HepG2 (cell line): ENCODE measurements around the gene GALNT9. TPM values are rescaled to one million over a fixed set of nuclear protein-coding genes. Genes with fewer than 3 reads are reported as not detected.

Source experiments
- ATAC-seq: fragments of 200-7000 bp; cut with Tn5 transposase; 3 replicates; pipeline ENCODE4 v1.9.1; 2020; ENCODE audit warnings: mild to moderate bottlenecking, moderate library complexity
- BruUV-seq: library from RNA; stranded (reverse); fragments of 400-500 nt; replicated peaks from 2 replicates; lab custom pipeline; 2021; lab: Mats Ljungman, UMichigan
- CTCF ChIA-PET: fragments of 300-600 bp; formaldehyde crosslinking; extraction: SDS; loops from one replicate; lab custom pipeline; 2021; ENCODE audit warnings: low total read pairs, inconsistent platforms, low intra/inter-chr PET ratio; lab: Yijun Ruan, JAX
- POLR2A ChIA-PET: fragments of 350-600 bp; sonication (Branson Sonifier 250); formaldehyde crosslinking; loops from one replicate; lab custom pipeline; 2020; ENCODE audit warnings: antibody characterized with exemption, inconsistent platforms; lab: Yijun Ruan, JAX
- DNase-seq: peaks from one replicate; pipeline ENCODE4 v3.0.0-alpha.2; 2015; ENCODE audit warnings: low spot score
- FAIRE-seq: peaks from 3 replicates; lab custom pipeline; 2011; peaks lifted over from hg19 to GRCh38; lab: Jason Lieb, UNC
- H2AFZ ChIP-seq: one replicate; pipeline ENCODE4 v1.6.1; 2011; ENCODE audit warnings: low read length, inconsistent platforms
- H3K27ac ChIP-seq: fragments of 300-600 bp; 3 replicates; pipeline ENCODE4 v1.8.0; 2011; ENCODE audit warnings: mixed run types, mild to moderate bottlenecking, mixed read lengths, low read length, inconsistent platforms; ENCODE audit not compliant: insufficient read depth; ENCODE audit errors: extremely low read length
- H3K27me3 ChIP-seq, 2 experiments: fragments of 200-600 bp in 1 of 2; 2 replicates in 1 of 2; 3 replicates in 1 of 2; pipeline versions ENCODE4 v1.6.0 to v1.8.0; 2011; ENCODE audit warnings: low read length in 2 of 2, mild to moderate bottlenecking in 2 of 2, moderate library complexity in 2 of 2, inconsistent platforms in 1 of 2; ENCODE audit not compliant: insufficient read depth in 2 of 2, control insufficient read depth in 1 of 2
- H3K36me3 ChIP-seq, 2 experiments: fragments of 200-600 bp in 1 of 2; replicated peaks in 1 of 2; 2 replicates in 1 of 2; 3 replicates in 1 of 2; pipeline versions ENCODE4 v1.5.1 to v1.8.0; 2011; ENCODE audit warnings: low read length in 2 of 2, inconsistent platforms in 1 of 2; ENCODE audit not compliant: insufficient read depth in 2 of 2, control insufficient read depth in 1 of 2
- H3K4me1 ChIP-seq: 2 replicates; pipeline ENCODE4 v1.5.1; 2012; ENCODE audit warnings: low read length, inconsistent platforms; ENCODE audit not compliant: insufficient read depth
- H3K4me2 ChIP-seq: 2 replicates; pipeline ENCODE4 v1.6.0; 2011; ENCODE audit warnings: low read depth, low read length, inconsistent platforms
- H3K4me3 ChIP-seq, 3 experiments: fragments of 200-600 bp in 1 of 3; sonication (generic), shearing (Covaris generic) in 1 of 3; replicated peaks in 1 of 3; 2 replicates each; pipeline ENCODE4 v1.5.1; 2011 to 2016; ENCODE audit warnings: low read length in 3 of 3, inconsistent platforms in 2 of 3, low read depth in 2 of 3, mild to moderate bottlenecking in 2 of 3, control low read depth in 1 of 3, mixed read lengths in 1 of 3; ENCODE audit not compliant: insufficient read depth in 1 of 3
- H3K79me2 ChIP-seq: one replicate; pipeline ENCODE4 v1.6.1; 2011; ENCODE audit warnings: low read length, inconsistent platforms; ENCODE audit not compliant: insufficient read depth
- H3K9ac ChIP-seq: 2 replicates; pipeline ENCODE4 v1.6.0; 2011; ENCODE audit warnings: mild to moderate bottlenecking, low read depth, low read length, inconsistent platforms; ENCODE audit not compliant: insufficient read depth
- H3K9me3 ChIP-seq: 2 replicates; pipeline ENCODE4 v1.5.1; 2012; ENCODE audit warnings: mild to moderate bottlenecking, low read length
- H4K20me1 ChIP-seq: 2 replicates; pipeline ENCODE4 v1.6.0; 2011; ENCODE audit warnings: inconsistent platforms, mild to moderate bottlenecking, low read length, moderate library complexity; ENCODE audit not compliant: insufficient read depth
- AKAP8 ChIP-seq: sonication (generic); formaldehyde crosslinking; IDR thresholded peaks from 2 replicates; pipeline ENCODE4 v1.5.1; 2020; ENCODE audit warnings: mild to moderate bottlenecking, missing genetic modification reagents
- IRX3 ChIP-seq: sonication (generic); formaldehyde crosslinking; IDR thresholded peaks from 2 replicates; pipeline ENCODE4 v1.8.1; 2023; ENCODE audit warnings: mild to moderate bottlenecking, low read depth, missing genetic modification reagents, borderline replicate concordance
- KLF12 ChIP-seq: sonication (generic); formaldehyde crosslinking; IDR thresholded peaks from 2 replicates; pipeline ENCODE4 v1.4.0; 2020; ENCODE audit warnings: missing genetic modification reagents, borderline replicate concordance
- NFYB ChIP-seq: sonication (generic); formaldehyde crosslinking; IDR thresholded peaks from 2 replicates; pipeline ENCODE4 v1.4.0; 2020; ENCODE audit warnings: missing genetic modification reagents
- RBM22 ChIP-seq: fragments of 200-400 bp; formaldehyde crosslinking; optimal IDR thresholded peaks from 2 replicates; pipeline ENCODE3; 2017; ENCODE audit warnings: mild to moderate bottlenecking, low read length, moderate library complexity
- RXRA ChIP-seq: sonication (generic); formaldehyde crosslinking; IDR thresholded peaks from 2 replicates; pipeline ENCODE4 v1.5.1; 2020; ENCODE audit warnings: missing genetic modification reagents
- ZNF143 ChIP-seq: sonication (generic); formaldehyde crosslinking; IDR thresholded peaks from 2 replicates; pipeline ENCODE4 v1.4.0; 2020; ENCODE audit warnings: missing genetic modification reagents
- WGBS: methylation state at CpG from one replicate; pipeline ENCODE4 v1.1.6; 2017; ENCODE audit warnings: low lambda C conversion rate; 5-methylcytosine and 5-hydroxymethylcytosine counted together
- in situ Hi-C: cut with HindIII; loops from 2 replicates; pipeline ENCODE4 v1.10.0; 2017; ENCODE audit warnings: low pct_unique_long_range_greater_than_20kb; ENCODE audit not compliant: extremely low pct_ligation_motif_present
- intact Hi-C: fragments of 100-400 bp; cut with micrococcal nuclease; formaldehyde crosslinking; loops from one replicate; pipeline ENCODE4 v1.10.0; 2022; ENCODE audit not compliant: unreplicated experiment
- polyA plus RNA-seq, 8 experiments: library from polyadenylated mRNA; depleted of rRNA in 3 of 8; stranded (reverse) in 7 of 8; unstranded in 1 of 8; fragments of >200 nt; fragmentation: Illumina TruSeq in 4 of 8; extraction: Trizol in 4 of 8; gene quantifications; 2 replicates each; pipeline versions ENCODE4 v1.2.1 to v1.2.3, GENCODE V29; 2011 to 2016; ENCODE audit warnings: low read depth in 4 of 8, missing spikeins in 1 of 8, mixed read lengths in 1 of 8; ENCODE audit not compliant: insufficient read depth in 1 of 8
- total RNA-seq, 5 experiments: library from RNA; depleted of rRNA; stranded (reverse); fragments of >200 nt; fragmentation: Illumina TruSeq; extraction: Trizol; gene quantifications; 2 replicates each; pipeline ENCODE4 v1.2.3, GENCODE V29; 2016; ENCODE audit warnings: low read depth in 1 of 5
- TF ChIP-seq, protein P1 (sequence below), 2 experiments: sonication (generic) in 1 of 2; formaldehyde crosslinking in 1 of 2; IDR thresholded peaks; 2 replicates each; pipeline versions ENCODE4 v1.5.1 to v1.6.1; 2011 to 2020; ENCODE audit warnings: borderline replicate concordance in 1 of 2, low read depth in 1 of 2, low read length in 1 of 2, mild to moderate bottlenecking in 1 of 2, missing genetic modification reagents in 1 of 2, moderate library complexity in 1 of 2
- TF ChIP-seq, protein P2 (sequence below): sonication (generic); formaldehyde crosslinking; IDR thresholded peaks from 2 replicates; pipeline ENCODE4 v1.4.0; 2020; ENCODE audit warnings: missing genetic modification reagents, low read depth, mild to moderate bottlenecking, borderline replicate concordance
- TF ChIP-seq, protein P3 (sequence below): conservative IDR thresholded peaks from 2 replicates; pipeline ENCODE4 v1.6.1; 2018; ENCODE audit warnings: missing genetic modification reagents

Gene GALNT9
- total and polyA plus RNA-seq, 2 of the 13 experiments (the other 11 are each of a cell fraction or from before 2014, with no cell fraction given) = 0.04 TPM; not detected in 1

DNA sequence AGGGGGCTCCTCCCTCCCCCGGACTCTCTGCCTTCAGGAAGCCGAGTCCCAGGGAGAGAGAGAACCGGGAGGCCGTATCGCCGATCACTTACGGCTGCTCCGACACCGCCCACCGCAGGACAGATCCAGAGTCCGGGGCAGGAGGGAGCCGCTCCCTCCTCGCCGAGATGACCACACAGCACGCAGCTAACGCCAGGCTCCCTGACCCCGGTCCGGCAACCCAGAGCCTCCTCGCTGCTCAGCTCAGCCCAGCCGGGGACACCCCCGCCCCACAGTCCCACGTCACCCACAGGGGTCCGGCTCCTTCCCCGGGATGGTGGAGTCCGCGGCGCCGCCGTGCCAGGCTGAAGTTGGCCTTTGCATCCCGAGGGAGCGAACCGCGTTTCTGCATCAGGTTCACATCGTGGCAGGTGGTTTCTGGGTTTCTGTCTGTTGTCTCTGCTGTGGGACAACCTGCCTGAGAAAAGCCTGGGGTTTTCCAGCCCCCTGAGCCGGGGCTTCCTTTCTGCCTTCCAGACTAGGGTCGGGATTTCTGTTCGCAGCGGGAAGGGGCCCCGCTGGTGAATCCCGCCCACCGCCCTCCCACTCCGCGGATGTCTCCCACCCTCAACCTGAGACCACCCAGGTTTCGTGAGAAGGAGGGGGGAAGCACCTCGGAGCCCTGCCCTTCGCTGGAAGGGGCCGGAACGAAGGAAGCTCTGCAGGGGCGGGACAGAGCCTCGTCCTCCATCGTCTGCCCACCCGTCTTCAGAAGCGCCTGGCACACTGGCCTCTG, 123.9 kb downstream of the GALNT9 start:
- Histone ChIP-seq H3K9ac (no peak overlapping the region), H2AFZ (no peak overlapping the region), H3K79me2 (no peaks in the 10 kb centered on the region), H4K20me1 (peaks cover 6% of the 10 kb centered on the region; the same call in 1 of the 2 replicates), H3K27ac (no peak overlapping the region), H3K4me1 (no peaks in the 10 kb centered on the region), H3K4me3 (no peak overlapping the region), H3K9me3 (no peaks in the 10 kb centered on the region), H3K27me3 (peaks cover 35 to 89% of the 10 kb centered on the region in 2 experiments), H3K36me3 (no peaks in the 10 kb centered on the region), H3K4me2 (no peak overlapping the region)
- ChIA-PET CTCF (no interaction called here), POLR2A (interaction anchor here (0.6 kb wide), 1 partner anchor 177 kb away, joined by 5 read pairs; no protein-coding TSS in a partner anchor)
- 57% methylated on average over 8 of the region's 53 CpGs for WGBS
- intact Hi-C loops = no loop called here
- ATAC-seq (peak; percentile 35; the same call in 2 of the 3 replicates), FAIRE-seq (no peak), DNase-seq (no peak)
- TF ChIP-seq RXRA (CRISPR knock-in tag) (no peak), NFYB (CRISPR knock-in tag) (no peak), RBM22 (no peak), KLF12 (CRISPR knock-in tag) (no peak), IRX3 (no peak), ZNF143 (CRISPR knock-in tag) (no peak), AKAP8 (no peak)
- TF ChIP-seq, protein P1, sequence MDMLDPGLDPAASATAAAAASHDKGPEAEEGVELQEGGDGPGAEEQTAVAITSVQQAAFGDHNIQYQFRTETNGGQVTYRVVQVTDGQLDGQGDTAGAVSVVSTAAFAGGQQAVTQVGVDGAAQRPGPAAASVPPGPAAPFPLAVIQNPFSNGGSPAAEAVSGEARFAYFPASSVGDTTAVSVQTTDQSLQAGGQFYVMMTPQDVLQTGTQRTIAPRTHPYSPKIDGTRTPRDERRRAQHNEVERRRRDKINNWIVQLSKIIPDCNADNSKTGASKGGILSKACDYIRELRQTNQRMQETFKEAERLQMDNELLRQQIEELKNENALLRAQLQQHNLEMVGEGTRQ (IDR thresholded peaks at IDR 0.05; ENCODE audit: low read depth, low read length) = no peak
- TF ChIP-seq, protein P1 (CRISPR knock-in tag; IDR thresholded peaks at IDR 0.05; ENCODE audit: borderline replicate concordance) = no peak
- TF ChIP-seq, protein P2, sequence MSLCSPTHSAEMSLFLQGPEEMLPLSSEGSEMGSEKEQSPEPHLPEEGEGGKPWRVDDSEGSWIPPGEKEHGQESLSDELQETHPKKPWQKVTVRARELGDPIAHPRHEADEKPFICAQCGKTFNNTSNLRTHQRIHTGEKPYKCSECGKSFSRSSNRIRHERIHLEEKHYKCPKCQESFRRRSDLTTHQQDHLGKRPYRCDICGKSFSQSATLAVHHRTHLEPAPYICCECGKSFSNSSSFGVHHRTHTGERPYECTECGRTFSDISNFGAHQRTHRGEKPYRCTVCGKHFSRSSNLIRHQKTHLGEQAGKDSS = no peak
- TF ChIP-seq, protein P3, sequence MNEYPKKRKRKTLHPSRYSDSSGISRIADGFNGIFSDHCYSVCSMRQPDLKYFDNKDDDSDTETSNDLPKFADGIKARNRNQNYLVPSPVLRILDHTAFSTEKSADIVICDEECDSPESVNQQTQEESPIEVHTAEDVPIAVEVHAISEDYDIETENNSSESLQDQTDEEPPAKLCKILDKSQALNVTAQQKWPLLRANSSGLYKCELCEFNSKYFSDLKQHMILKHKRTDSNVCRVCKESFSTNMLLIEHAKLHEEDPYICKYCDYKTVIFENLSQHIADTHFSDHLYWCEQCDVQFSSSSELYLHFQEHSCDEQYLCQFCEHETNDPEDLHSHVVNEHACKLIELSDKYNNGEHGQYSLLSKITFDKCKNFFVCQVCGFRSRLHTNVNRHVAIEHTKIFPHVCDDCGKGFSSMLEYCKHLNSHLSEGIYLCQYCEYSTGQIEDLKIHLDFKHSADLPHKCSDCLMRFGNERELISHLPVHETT = no peak
- in situ Hi-C loops = no loop called here
- BruUV-seq = no TSS peak
